NT2/D1 (cell line): ENCODE measurements around the gene FSTL1.

Experiments
- SUZ12 ChIP-seq: IDR thresholded peaks from 2 replicates; pipeline ENCODE4 v1.6.1; 2011; ENCODE audit not compliant: insufficient read length, insufficient read depth; ENCODE audit errors: extremely low read depth
- YY1 ChIP-seq: IDR thresholded peaks from 2 replicates; pipeline ENCODE4 v1.6.1; 2011; ENCODE audit not compliant: insufficient read length, insufficient read depth
- ZNF274 ChIP-seq: IDR thresholded peaks from 2 replicates; pipeline ENCODE4 v1.6.1; 2011; ENCODE audit warnings: mild to moderate bottlenecking, low read depth, low read length

GRCh38 chr3:120472121-120472844 is 21.5 kb upstream of the FSTL1 start:
- TF ChIP-seq SUZ12 (no peak), ZNF274 (no peak), YY1 (no peak)
